ENCODE data around the gene DICER1. TPM values are rescaled to one million over a fixed set of nuclear protein-coding genes. Genes with fewer than 3 reads are reported as not detected.
A peak's percentile ranks its signal among the peaks of the same experiment; 100 is the strongest.

Gene DICER1
- total RNA-seq, 4 donors from 2014 or later: 54.5 to 94.8 (median 83.8) TPM

GRCh38 chr14:95190346-95190840 lies 33.1 kb upstream of the DICER1 start:
- Histone ChIP-seq H3K4me3 (no peak overlapping the region), H3K36me3 (peaks cover 0 to 77% (median 0%) of the 10 kb centered on the region in 3 donors), H3K4me1 (peaks cover 0 to 15% (median 0%) of the 10 kb centered on the region in 4 donors), H3K9me3 (peaks cover 0 to 9% (median 0%) of the 10 kb centered on the region in 4 donors), H3K27me3 (no peaks in the 10 kb centered on the region), H3K27ac (no peak overlapping the region)
- no peak for TF ChIP-seq POLR2A (IDR thresholded peaks at IDR 0.05)
- no peak for DNase-seq (ENCODE audit: low spot score in 2 of 2)
- WGBS, 2 donors: 74 to 83% methylated on average over 4 of the region's 4 CpGs

GRCh38 chr14:95189367-95190132 lies 32.2 kb upstream of the DICER1 start:
- H3K27me3 ChIP-seq: no peaks in the 10 kb centered on the region
- H3K36me3 ChIP-seq: peaks cover 0 to 70% (median 0%) of the 10 kb centered on the region in 3 donors
- DNase-seq (ENCODE audit: low spot score in 2 of 2): no peak
- TF ChIP-seq EP300 (IDR thresholded peaks at IDR 0.05) (no peak), CTCF (IDR thresholded peaks at IDR 0.05) (no peak), POLR2A (IDR thresholded peaks at IDR 0.05) (no peak)
- 68% methylated on average over 5 of the region's 5 CpGs for WGBS, 2 donors
- H3K9me3 ChIP-seq: peaks cover 0 to 9% (median 0%) of the 10 kb centered on the region in 4 donors
- no peak overlapping the region for H3K27ac ChIP-seq
- peaks cover 0 to 23% (median 6%) of the 10 kb centered on the region in 4 donors for H3K4me1 ChIP-seq
- no peak overlapping the region for H3K4me3 ChIP-seq

GRCh38 chr14:95188380-95188779 lies 31.1 kb upstream of the DICER1 start:
- DNase-seq (ENCODE audit: low spot score in 2 of 2): no peak
- Histone ChIP-seq H3K36me3 (peaks cover 0 to 61% (median 0%) of the 10 kb centered on the region in 3 donors), H3K27me3 (no peaks in the 10 kb centered on the region), H3K4me3 (no peak overlapping the region), H3K4me1 (peaks cover 0 to 35% (median 16%) of the 10 kb centered on the region in 4 donors), H3K9me3 (peaks cover 0 to 9% (median 0%) of the 10 kb centered on the region in 4 donors), H3K27ac (no peak overlapping the region)
- TF ChIP-seq POLR2A (IDR thresholded peaks at IDR 0.05): no peak
- no peak for TF ChIP-seq EP300 (IDR thresholded peaks at IDR 0.05)
- no peak for TF ChIP-seq CTCF (IDR thresholded peaks at IDR 0.05)
- 91 to 92% methylated on average over 3 of the region's 3 CpGs for WGBS, 2 donors

- peaks cover 0 to 37% (median 0%) of the 10 kb centered on the region in 3 donors for H3K36me3 ChIP-seq
- peak overlapping the region in 3 of 4 donors; percentile 59 to 88 (median 83) for H3K27ac ChIP-seq
- peaks cover 0 to 54% (median 26%) of the 10 kb centered on the region in 4 donors for H3K4me1 ChIP-seq
- WGBS, 2 donors: 82 to 86% methylated on average over 10 to 11 of the region's 11 CpGs
- TF ChIP-seq CTCF (IDR thresholded peaks at IDR 0.05) (no peak), POLR2A (IDR thresholded peaks at IDR 0.05) (no peak), EP300 (IDR thresholded peaks at IDR 0.05) (no peak)
- H3K27me3 ChIP-seq: no peaks in the 10 kb centered on the region
- no peak for DNase-seq (ENCODE audit: low spot score in 2 of 2)
- H3K4me3 ChIP-seq: peak overlapping the region in 1 of 4 donors; percentile 17
- peaks cover 0 to 9% (median 0%) of the 10 kb centered on the region in 4 donors for H3K9me3 ChIP-seq
Measured at GRCh38 chr14:95185767-95186392, 28.6 kb upstream of the DICER1 start.

- H3K4me3 ChIP-seq: peak overlapping the region in 1 of 4 donors; percentile 17
- peak in 1 of 2 donors; percentile 83 for TF ChIP-seq EP300 (IDR thresholded peaks at IDR 0.05)
- TF ChIP-seq POLR2A (IDR thresholded peaks at IDR 0.05): no peak
- peaks cover 0 to 54% (median 26%) of the 10 kb centered on the region in 4 donors for H3K4me1 ChIP-seq
- peak overlapping the region; percentile 3 to 88 (median 71) for H3K27ac ChIP-seq
- H3K9me3 ChIP-seq: peaks cover 0 to 9% (median 0%) of the 10 kb centered on the region in 4 donors
- peak; percentile 23 to 70 for DNase-seq (ENCODE audit: low spot score in 2 of 2)
- WGBS, 2 donors: 65 to 72% methylated on average over 12 of the region's 12 CpGs
- peaks cover 0 to 31% (median 0%) of the 10 kb centered on the region in 3 donors for H3K36me3 ChIP-seq
- no peaks in the 10 kb centered on the region for H3K27me3 ChIP-seq
Measured at GRCh38 chr14:95185033-95185766, 27.9 kb upstream of the DICER1 start.
